A549 (cell line): ENCODE data around the gene TMBIM1. TPM values are rescaled to one million over a fixed set of nuclear protein-coding genes. Genes with fewer than 3 reads are reported as not detected.

Experiments
- ATAC-seq, 2 experiments: fragments of 200-7000 bp in 1 of 2; fragments of >200 bp in 1 of 2; cut with Nextera tagmentation in 1 of 2; cut with Tn5 transposase in 1 of 2; 3 replicates each; pipeline versions ENCODE4 v1.8.0 to v1.9.1; 2018 to 2020; ENCODE audit warnings: mild to moderate bottlenecking in 1 of 2, moderate library complexity in 1 of 2
- CTCF ChIA-PET: fragments of 300-600 bp; sonication (Branson Sonifier 250); formaldehyde crosslinking; extraction: SDS; loops from one replicate; lab custom pipeline; 2021; ENCODE audit warnings: antibody characterized with exemption, inconsistent platforms; lab: Yijun Ruan, JAX
- POLR2A ChIA-PET: fragments of 350-600 bp; formaldehyde crosslinking; extraction: SDS; loops from one replicate; lab custom pipeline; 2021; ENCODE audit warnings: antibody characterized with exemption, inconsistent platforms; lab: Yijun Ruan, JAX
- DNase-seq, 2 experiments: peaks; one replicate each; pipeline versions ENCODE4 v3.0.0 to v3.0.0-alpha.2; 2011 to 2016; ENCODE audit warnings: low read depth in 1 of 2, low spot score in 1 of 2
- FAIRE-seq: peaks from 2 replicates; lab custom pipeline; 2011; peaks lifted over from hg19 to GRCh38; lab: Jason Lieb, UNC
- H3K27ac ChIP-seq, 2 experiments: fragments of >200 bp; sonication (Bioruptor Twin); formaldehyde crosslinking; 3 replicates each; pipeline ENCODE4 v1.5.1; 2016 to 2017
- H3K4me1 ChIP-seq: fragments of >200 bp; sonication (Bioruptor Twin); formaldehyde crosslinking; 3 replicates; pipeline ENCODE4 v1.6.1; 2016
- H3K4me2 ChIP-seq: fragments of >200 bp; sonication (Bioruptor Twin); formaldehyde crosslinking; 3 replicates; pipeline ENCODE4 v1.6.1; 2016
- H3K4me3 ChIP-seq: fragments of >200 bp; sonication (Bioruptor Twin); formaldehyde crosslinking; 3 replicates; pipeline ENCODE4 v1.5.1; 2016
- H3K9me3 ChIP-seq: fragments of >200 bp; sonication (Bioruptor Twin); formaldehyde crosslinking; 3 replicates; pipeline ENCODE4 v1.6.1; 2016
- CEBPB ChIP-seq, 2 experiments: fragments of >200 bp in 1 of 2; sonication (Bioruptor Twin) in 1 of 2; formaldehyde crosslinking in 1 of 2; IDR thresholded peaks; 2 replicates each; pipeline ENCODE4 v1.6.1; 2012 to 2016
- CTCF ChIP-seq: fragments of >200 bp; sonication (Bioruptor Twin); formaldehyde crosslinking; IDR thresholded peaks from 3 replicates; pipeline ENCODE4 v1.5.1; 2016
- EHF ChIP-seq: fragments of 250-450 bp; sonication (Bioruptor Pico); IDR thresholded peaks from 2 replicates; pipeline ENCODE4 v1.5.0; 2020; ENCODE audit warnings: mild to moderate bottlenecking
- ELK1 ChIP-seq: fragments of 150-350 bp; IDR thresholded peaks from 2 replicates; pipeline ENCODE4 v1.6.1; 2014; ENCODE audit warnings: low read depth, mild to moderate bottlenecking, low read length
- EP300 ChIP-seq, 2 experiments: fragments of >200 bp; sonication (Bioruptor Twin); formaldehyde crosslinking; IDR thresholded peaks; 2 replicates in 1 of 2; 3 replicates in 1 of 2; pipeline ENCODE4 v1.6.1; 2016 to 2017
- FOSL2 ChIP-seq, 2 experiments: fragments of 450-650 bp in 1 of 2; fragments of >200 bp in 1 of 2; sonication (Bioruptor Twin) in 1 of 2; formaldehyde crosslinking; IDR thresholded peaks; 2 replicates each; pipeline versions ENCODE4 v1.5.0 to v1.6.1; 2016 to 2020; ENCODE audit warnings: mild to moderate bottlenecking in 1 of 2, moderate library complexity in 1 of 2
- FOXS1 ChIP-seq: fragments of 250-450 bp; sonication (Bioruptor Pico); IDR thresholded peaks from 2 replicates; pipeline ENCODE4 v1.5.0; 2020; ENCODE audit warnings: mild to moderate bottlenecking, moderate library complexity
- HEYL ChIP-seq: fragments of 250-450 bp; sonication (Bioruptor Pico); IDR thresholded peaks from 2 replicates; pipeline ENCODE4 v1.8.0; 2021; ENCODE audit warnings: mild to moderate bottlenecking, moderate library complexity
- KDM5A ChIP-seq: fragments of 200-600 bp; sonication (generic); IDR thresholded peaks from 2 replicates; pipeline ENCODE4 v1.6.1; 2016; ENCODE audit warnings: antibody characterized with exemption, mild to moderate bottlenecking
- RARB ChIP-seq: fragments of 250-450 bp; sonication (Bioruptor Pico); IDR thresholded peaks from 2 replicates; pipeline ENCODE4 v1.8.0; 2021; ENCODE audit warnings: mild to moderate bottlenecking, moderate library complexity
- REST ChIP-seq: fragments of 200-600 bp; sonication (generic); IDR thresholded peaks from 2 replicates; pipeline ENCODE4 v1.6.1; 2016; ENCODE audit warnings: antibody characterized with exemption, mild to moderate bottlenecking, moderate library complexity
- SMC3 ChIP-seq: fragments of >200 bp; sonication (Bioruptor Twin); formaldehyde crosslinking; IDR thresholded peaks from 3 replicates; pipeline ENCODE4 v1.6.1; 2018; ENCODE audit warnings: inconsistent platforms
- TP53 ChIP-seq: fragments of 250-450 bp; sonication (Bioruptor Pico); IDR thresholded peaks from 2 replicates; pipeline ENCODE4 v1.5.0; 2021; ENCODE audit warnings: mild to moderate bottlenecking, moderate library complexity
- ZSCAN20 ChIP-seq: fragments of 250-450 bp; sonication (Bioruptor Pico); IDR thresholded peaks from 2 replicates; pipeline ENCODE4 v1.8.0; 2022; ENCODE audit warnings: mild to moderate bottlenecking, moderate library complexity
- WGBS: methylation state at CpG from one replicate; pipeline ENCODE4 v1.1.6; 2017; ENCODE audit errors: missing lambda C conversion rate; 5-methylcytosine and 5-hydroxymethylcytosine counted together
- polyA plus RNA-seq, 4 experiments: library from polyadenylated mRNA; depleted of rRNA in 3 of 4; stranded (reverse); fragments of >200 nt; fragmentation: RNase III in 1 of 4; extraction: RNeasy Plus Mini Kit Qiagen cat#74134 plus additional on column Dnase treatment in 1 of 4; gene quantifications; 2 replicates in 3 of 4; 3 replicates in 1 of 4; pipeline ENCODE4 v1.2.3, GENCODE V29; 2011 to 2017

TMBIM1 gene
- polyA plus RNA-seq, 2 of the 4 experiments (the other 2 are of a cell fraction) = 61.4 to 70.4 TPM

- no peak overlapping the region for H3K4me3 ChIP-seq
- POLR2A ChIA-PET = no interaction called here
- TF ChIP-seq KDM5A = no peak
- no peak for TF ChIP-seq EHF (CRISPR knock-in tag)
- TF ChIP-seq FOSL2 (IDR thresholded peaks at IDR 0.05) = no peak
- no peak for TF ChIP-seq FOSL2 (CRISPR knock-in tag; IDR thresholded peaks at IDR 0.05)
- no peak for TF ChIP-seq EP300 (IDR thresholded peaks at IDR 0.05)
- TF ChIP-seq HEYL = no peak
- no peak for TF ChIP-seq ELK1
- TF ChIP-seq TP53 (CRISPR knock-in tag) = no peak
- no peak for TF ChIP-seq CEBPB (IDR thresholded peaks at IDR 0.05)
- TF ChIP-seq REST = no peak
- TF ChIP-seq, all 56 proteins: peak for 0
- no peak overlapping the region for H3K4me2 ChIP-seq
- no peaks in the 10 kb centered on the region for H3K9me3 ChIP-seq
- ATAC-seq = no peak
- no peak for DNase-seq
- FAIRE-seq = no peak
- WGBS = 89% methylated on average over 19 of the region's 39 CpGs
- no peaks in the 10 kb centered on the region; the same call in 2 of the 3 replicates for H3K4me1 ChIP-seq
- CTCF ChIA-PET = interaction anchor here (0.8 to 1.7 kb wide), 2 partner anchors 9 to 28 kb away, joined by 3 to 5 read pairs; no protein-coding TSS in a partner anchor
- H3K27ac ChIP-seq = no peak overlapping the region
Measured at GRCh38 chr2:218262631-218263586, 29.4 kb downstream of the TMBIM1 start.

DNA sequence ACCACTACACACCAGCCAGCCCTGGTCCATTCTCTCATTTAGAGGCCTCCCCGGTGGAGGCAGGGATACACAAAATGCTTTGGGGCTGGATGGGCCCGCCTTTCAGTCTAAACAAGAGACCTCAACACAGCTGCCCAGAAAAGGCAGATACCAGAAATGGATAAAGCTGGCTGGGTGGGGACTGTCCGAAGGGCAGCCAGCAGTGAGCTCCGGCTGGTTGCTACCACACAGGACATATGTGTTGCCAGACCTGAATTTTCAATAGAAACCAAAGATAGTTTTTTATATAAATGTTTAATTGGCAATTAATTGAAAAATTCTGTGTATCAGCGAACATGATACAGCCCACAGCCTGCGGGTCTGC is 30.1 kb downstream of the TMBIM1 start:
- ChIA-PET CTCF (interaction anchor here (1.3 to 1.7 kb wide), 3 partner anchors 10 to 33 kb away, joined by 4 to 5 read pairs (median 5); no protein-coding TSS in a partner anchor), POLR2A (no interaction called here)
- no peak overlapping the region for H3K4me3 ChIP-seq
- no peak for TF ChIP-seq ZSCAN20 (CRISPR knock-in tag)
- TF ChIP-seq FOXS1 (CRISPR knock-in tag) = no peak
- FAIRE-seq (no peak), DNase-seq (no peak), ATAC-seq (no peak)
- no peak overlapping the region for H3K4me2 ChIP-seq
- WGBS = 88% methylated on average over 6 of the region's 6 CpGs
- no peaks in the 10 kb centered on the region; the same call in 2 of the 3 replicates for H3K4me1 ChIP-seq
- no peak overlapping the region for H3K27ac ChIP-seq
- no peaks in the 10 kb centered on the region for H3K9me3 ChIP-seq

GRCh38 chr2:218261423-218262236 is 30.7 kb downstream of the TMBIM1 start:
- ATAC-seq (peak in 1 of 2 experiments; percentile 3; a peak in 3 of 6 replicates), DNase-seq (no peak), FAIRE-seq (no peak)
- no peaks in the 10 kb centered on the region; the same call in 2 of the 3 replicates for H3K4me1 ChIP-seq
- no peak for TF ChIP-seq SMC3
- no peak for TF ChIP-seq CTCF
- no peak for TF ChIP-seq RARB (CRISPR knock-in tag)
- no peak overlapping the region for H3K4me3 ChIP-seq
- CTCF ChIA-PET = interaction anchor here (1.3 to 1.7 kb wide), 3 partner anchors 10 to 32 kb away, joined by 4 to 5 read pairs (median 5); no protein-coding TSS in a partner anchor
- no peak overlapping the region for H3K27ac ChIP-seq
- H3K9me3 ChIP-seq = no peaks in the 10 kb centered on the region
- POLR2A ChIA-PET = no interaction called here
- 59% methylated on average over 8 of the region's 8 CpGs for WGBS
- no peak overlapping the region for H3K4me2 ChIP-seq
